Measurements from ENCODE around the gene ZNF778. TPM values are rescaled to one million over a fixed set of nuclear protein-coding genes. Genes with fewer than 3 reads are reported as not detected.

Gene ZNF778
- total RNA-seq, 4 donors from 2014 or later = 3.4 to 10.7 (median 6.5) TPM

DNA sequence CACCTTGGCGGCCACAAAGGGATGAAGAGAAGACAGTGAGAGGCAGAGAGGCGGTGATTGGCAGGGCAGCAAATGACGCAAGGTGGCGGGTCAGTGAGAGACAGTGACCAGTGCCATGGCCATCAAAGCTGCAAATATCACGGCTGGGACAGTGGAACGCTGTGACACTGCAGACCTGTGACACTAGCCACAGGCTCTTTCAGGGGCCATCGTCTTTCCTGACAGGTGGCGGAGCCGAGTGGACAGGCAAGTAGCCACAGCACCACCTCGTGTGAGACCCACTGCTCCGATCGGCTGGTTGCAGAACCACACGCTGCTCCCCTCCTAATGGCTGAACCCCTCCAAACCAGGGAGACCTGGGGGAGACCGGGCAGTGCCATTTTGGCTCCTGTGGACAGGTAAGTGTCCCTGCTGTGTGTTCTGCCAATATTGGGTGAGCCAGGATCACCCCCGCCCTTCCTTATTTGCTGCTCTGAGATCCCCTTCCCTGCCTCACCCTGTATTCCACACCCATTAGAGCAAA lies 7.9 kb upstream of the ZNF778 start:
- no peak overlapping the region for H3K4me3 ChIP-seq
- TF ChIP-seq, protein P1, sequence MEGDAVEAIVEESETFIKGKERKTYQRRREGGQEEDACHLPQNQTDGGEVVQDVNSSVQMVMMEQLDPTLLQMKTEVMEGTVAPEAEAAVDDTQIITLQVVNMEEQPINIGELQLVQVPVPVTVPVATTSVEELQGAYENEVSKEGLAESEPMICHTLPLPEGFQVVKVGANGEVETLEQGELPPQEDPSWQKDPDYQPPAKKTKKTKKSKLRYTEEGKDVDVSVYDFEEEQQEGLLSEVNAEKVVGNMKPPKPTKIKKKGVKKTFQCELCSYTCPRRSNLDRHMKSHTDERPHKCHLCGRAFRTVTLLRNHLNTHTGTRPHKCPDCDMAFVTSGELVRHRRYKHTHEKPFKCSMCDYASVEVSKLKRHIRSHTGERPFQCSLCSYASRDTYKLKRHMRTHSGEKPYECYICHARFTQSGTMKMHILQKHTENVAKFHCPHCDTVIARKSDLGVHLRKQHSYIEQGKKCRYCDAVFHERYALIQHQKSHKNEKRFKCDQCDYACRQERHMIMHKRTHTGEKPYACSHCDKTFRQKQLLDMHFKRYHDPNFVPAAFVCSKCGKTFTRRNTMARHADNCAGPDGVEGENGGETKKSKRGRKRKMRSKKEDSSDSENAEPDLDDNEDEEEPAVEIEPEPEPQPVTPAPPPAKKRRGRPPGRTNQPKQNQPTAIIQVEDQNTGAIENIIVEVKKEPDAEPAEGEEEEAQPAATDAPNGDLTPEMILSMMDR (IDR thresholded peaks at IDR 0.05) = no peak
- TF ChIP-seq POLR2A (IDR thresholded peaks at IDR 0.05) = no peak
- intact Hi-C loops (cut with DNase I) = no loop called here
- WGBS, 2 donors = 56 to 71% methylated on average over 13 to 14 of the region's 15 CpGs
- H3K36me3 ChIP-seq = no peaks in the 10 kb centered on the region
- DNase-seq = no peak
- H3K4me1 ChIP-seq = no peaks in the 10 kb centered on the region
- H3K27me3 ChIP-seq = peaks cover 0 to 31% (median 0%) of the 10 kb centered on the region in 4 donors
- H3K27ac ChIP-seq = no peak overlapping the region
- H3K9me3 ChIP-seq = no peaks in the 10 kb centered on the region

DNA sequence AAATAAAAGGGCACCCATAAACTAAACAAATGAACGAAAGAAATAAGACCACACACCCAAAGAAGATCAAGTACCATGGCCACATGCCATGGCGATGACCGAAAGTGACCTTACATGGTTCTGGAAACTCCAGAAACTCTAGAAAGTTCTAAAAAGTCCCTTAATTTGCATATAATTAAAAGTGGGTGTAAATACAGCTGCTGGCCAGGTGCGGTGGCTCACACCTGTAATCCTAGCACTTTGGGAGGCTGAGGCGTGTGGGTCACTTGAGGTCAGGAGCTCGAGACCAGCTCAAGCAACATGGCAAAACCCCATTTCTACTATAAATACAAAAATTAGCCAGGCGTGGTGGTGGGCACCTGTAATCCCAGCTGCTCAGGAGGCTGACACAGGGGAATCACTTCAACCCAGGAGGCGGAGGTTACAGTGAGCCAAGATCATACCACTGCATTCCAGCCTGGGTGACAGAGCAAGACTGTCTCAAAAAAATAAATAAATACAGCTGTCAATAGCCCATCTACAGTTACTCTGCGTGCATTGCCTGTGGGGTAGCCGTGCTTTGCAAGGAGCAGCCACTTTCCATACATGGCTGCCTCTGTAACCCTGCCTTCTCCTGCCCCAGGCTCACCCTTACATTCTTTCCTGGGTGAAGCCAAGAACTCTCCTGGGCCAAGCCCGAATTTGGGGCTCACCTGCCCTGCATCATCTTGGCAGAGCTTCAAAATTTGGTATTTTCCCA lies 7.2 kb upstream of the ZNF778 start:
- DNase-seq = no peak
- TF ChIP-seq, protein P1 (IDR thresholded peaks at IDR 0.05) = no peak
- no peak for TF ChIP-seq POLR2A (IDR thresholded peaks at IDR 0.05)
- H3K9me3 ChIP-seq = no peaks in the 10 kb centered on the region
- H3K4me3 ChIP-seq = no peak overlapping the region
- peaks cover 0 to 25% (median 0%) of the 10 kb centered on the region in 4 donors for H3K27me3 ChIP-seq
- 66 to 77% methylated on average over 10 of the region's 11 CpGs for WGBS, 2 donors
- no peaks in the 10 kb centered on the region for H3K36me3 ChIP-seq
- intact Hi-C loops (cut with DNase I) = no loop called here
- peaks cover 0 to 3% (median 0%) of the 10 kb centered on the region in 3 donors for H3K4me1 ChIP-seq
- H3K27ac ChIP-seq = no peak overlapping the region

DNA sequence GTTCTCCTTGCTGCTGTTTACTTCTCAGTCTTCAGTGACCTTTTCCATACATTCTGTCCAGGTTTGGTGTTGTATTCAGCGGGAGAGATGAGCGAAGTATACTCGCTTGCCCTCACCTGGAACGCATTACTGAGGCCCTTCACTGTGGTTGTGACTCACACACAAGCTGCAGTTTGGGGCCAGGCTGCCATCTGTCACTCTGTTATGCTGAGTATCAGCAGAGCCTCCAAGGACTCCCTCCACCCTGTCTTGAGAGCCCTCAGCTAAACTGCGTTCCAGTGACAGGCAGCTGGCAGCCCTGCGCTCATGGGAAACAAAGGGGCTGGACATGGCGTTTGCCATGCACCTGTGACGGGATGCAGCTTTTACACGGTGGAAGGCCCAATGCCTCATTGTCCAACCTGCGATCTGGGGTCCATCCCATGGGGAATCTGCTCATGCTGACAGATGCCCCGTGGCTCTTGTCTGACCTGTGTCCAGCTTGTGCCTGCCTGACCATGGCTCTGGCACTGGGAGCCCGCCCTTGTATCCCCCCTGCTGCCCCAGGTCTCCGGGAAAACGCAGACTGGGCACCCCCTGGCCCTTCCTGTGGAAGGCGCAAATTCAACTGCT lies 6.5 kb upstream of the ZNF778 start:
- WGBS, 2 donors = 58 to 66% methylated on average over 5 to 14 of the region's 15 CpGs
- intact Hi-C loops (cut with DNase I) = no loop called here
- H3K27me3 ChIP-seq = peaks cover 0 to 19% (median 0%) of the 10 kb centered on the region in 4 donors

DNA sequence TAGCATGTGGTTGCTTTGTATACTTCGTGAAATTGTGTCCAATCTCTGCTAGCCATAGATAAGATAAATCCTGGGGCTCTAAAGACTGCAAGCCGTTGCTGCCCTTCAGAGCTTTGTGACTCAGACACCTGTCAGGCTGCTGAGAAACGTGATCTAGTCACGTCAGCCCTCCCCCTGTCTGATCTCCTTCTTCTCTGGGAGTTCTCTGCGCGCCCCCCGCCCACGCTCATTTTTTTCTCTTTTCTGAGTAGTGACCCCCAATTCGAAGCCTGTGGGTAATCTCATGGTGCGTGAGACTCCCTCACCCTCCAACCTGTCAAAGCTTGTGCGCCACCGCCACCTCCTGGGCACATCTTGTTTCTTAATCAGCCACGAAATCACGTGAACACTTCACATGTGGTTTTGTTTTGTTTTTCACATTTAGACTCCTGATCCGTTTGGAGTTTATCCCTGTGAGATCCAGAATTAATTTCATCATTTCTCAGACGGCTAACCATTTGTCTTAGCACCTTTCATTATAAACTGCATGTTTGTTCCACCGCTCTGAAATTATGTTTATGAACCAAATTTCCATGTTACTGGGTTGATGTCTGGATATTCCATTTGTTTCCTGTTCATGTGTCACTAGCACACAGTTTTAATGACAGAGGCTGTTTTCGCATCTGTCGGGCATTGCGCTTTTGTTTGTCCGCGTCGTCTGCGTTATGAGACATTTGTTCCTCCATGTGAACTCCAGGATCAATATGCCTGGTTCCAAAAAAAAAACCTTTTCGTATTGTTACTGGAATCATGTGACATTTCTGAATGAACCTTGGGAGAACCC lies 977 bp upstream of the ZNF778 start:
- 1 to 2% methylated on average over 25 of the region's 25 CpGs for WGBS, 2 donors
- Histone ChIP-seq H3K4me3 (peak overlapping the region; percentile 66 to 85 (median 78)), H3K4me1 (peaks cover 13 to 38% (median 21%) of the 10 kb centered on the region in 3 donors), H3K27me3 (no peaks in the 10 kb centered on the region), H3K9me3 (no peaks in the 10 kb centered on the region), H3K36me3 (peaks cover 0 to 13% (median 5%) of the 10 kb centered on the region in 3 donors), H3K27ac (peak overlapping the region; percentile 96 to 99 (median 97))
- TF ChIP-seq, protein P1 (IDR thresholded peaks at IDR 0.05) = peak; percentile 55 to 83 (median 76)
- TF ChIP-seq POLR2A (IDR thresholded peaks at IDR 0.05) = no peak
- DNase-seq = no peak
- intact Hi-C loops (cut with DNase I) = loop anchor here (5.0 kb wide), 1 partner anchor 389 kb away; no protein-coding TSS in a partner anchor

More for the DNA sequence above, 6.5 kb upstream of the ZNF778 start:
- H3K27ac ChIP-seq = no peak overlapping the region
- no peak for TF ChIP-seq POLR2A (IDR thresholded peaks at IDR 0.05)
- TF ChIP-seq, protein P1 (IDR thresholded peaks at IDR 0.05) = no peak
- H3K36me3 ChIP-seq = no peaks in the 10 kb centered on the region
- peaks cover 0 to 10% (median 2%) of the 10 kb centered on the region in 3 donors for H3K4me1 ChIP-seq
- no peak for DNase-seq
- no peak overlapping the region for H3K4me3 ChIP-seq
- H3K9me3 ChIP-seq = no peaks in the 10 kb centered on the region
